ENCODE measurements around the gene CDHR3.

The CDHR3 gene

GRCh38 chr7:105926131-105926530, 36.9 kb upstream of the CDHR3 start:
- Histone ChIP-seq H3K4me1 (ENCODE audit: insufficient read depth, low read length, poor library complexity, severe bottlenecking) (no peaks in the 10 kb centered on the region), H3F3A (ENCODE audit: low read depth) (no peaks in the 10 kb centered on the region), H2AFZ (ENCODE audit: low read length) (no peak overlapping the region), H3K9me3 (ENCODE audit: insufficient read depth, low read depth, low read length) (no peaks in the 10 kb centered on the region), H3K4me2 (ENCODE audit: low read depth, low read length, poor library complexity, severe bottlenecking) (no peak overlapping the region), H3K4me3 (ENCODE audit: low read length, poor library complexity, severe bottlenecking) (no peak overlapping the region), H3K9ac (ENCODE audit: low read depth, low read length, poor library complexity, severe bottlenecking) (no peak overlapping the region), H4K20me1 (ENCODE audit: insufficient read depth, low read length, poor library complexity, severe bottlenecking) (no peaks in the 10 kb centered on the region), H3K9me2 (replicated peaks; ENCODE audit: low read depth, low read length) (no peaks in the 10 kb centered on the region), H3K36me3 (ENCODE audit: insufficient read depth, low read length) (no peaks in the 10 kb centered on the region), H3K27me3 (ENCODE audit: insufficient read depth, low read length, poor library complexity, severe bottlenecking) (no peaks in the 10 kb centered on the region), H3K79me2 (ENCODE audit: insufficient read depth, low read length) (no peaks in the 10 kb centered on the region)
- TF ChIP-seq, protein P1, sequence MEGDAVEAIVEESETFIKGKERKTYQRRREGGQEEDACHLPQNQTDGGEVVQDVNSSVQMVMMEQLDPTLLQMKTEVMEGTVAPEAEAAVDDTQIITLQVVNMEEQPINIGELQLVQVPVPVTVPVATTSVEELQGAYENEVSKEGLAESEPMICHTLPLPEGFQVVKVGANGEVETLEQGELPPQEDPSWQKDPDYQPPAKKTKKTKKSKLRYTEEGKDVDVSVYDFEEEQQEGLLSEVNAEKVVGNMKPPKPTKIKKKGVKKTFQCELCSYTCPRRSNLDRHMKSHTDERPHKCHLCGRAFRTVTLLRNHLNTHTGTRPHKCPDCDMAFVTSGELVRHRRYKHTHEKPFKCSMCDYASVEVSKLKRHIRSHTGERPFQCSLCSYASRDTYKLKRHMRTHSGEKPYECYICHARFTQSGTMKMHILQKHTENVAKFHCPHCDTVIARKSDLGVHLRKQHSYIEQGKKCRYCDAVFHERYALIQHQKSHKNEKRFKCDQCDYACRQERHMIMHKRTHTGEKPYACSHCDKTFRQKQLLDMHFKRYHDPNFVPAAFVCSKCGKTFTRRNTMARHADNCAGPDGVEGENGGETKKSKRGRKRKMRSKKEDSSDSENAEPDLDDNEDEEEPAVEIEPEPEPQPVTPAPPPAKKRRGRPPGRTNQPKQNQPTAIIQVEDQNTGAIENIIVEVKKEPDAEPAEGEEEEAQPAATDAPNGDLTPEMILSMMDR (conservative IDR thresholded peaks at IDR 0.05; ENCODE audit: low read length): no peak
- TF ChIP-seq EZH2phosphoT487 (IDR thresholded peaks at IDR 0.05; ENCODE audit: borderline replicate concordance): no peak

GRCh38 chr7:105931179-105931578, 31.9 kb upstream of the CDHR3 start:
- TF ChIP-seq, protein P1 (conservative IDR thresholded peaks at IDR 0.05; ENCODE audit: low read length): no peak
- TF ChIP-seq EZH2phosphoT487 (IDR thresholded peaks at IDR 0.05; ENCODE audit: borderline replicate concordance): no peak
- H3K9ac ChIP-seq (ENCODE audit: low read depth, low read length, poor library complexity, severe bottlenecking): no peak overlapping the region
- no peaks in the 10 kb centered on the region for H3K79me2 ChIP-seq (ENCODE audit: insufficient read depth, low read length)
- H3K4me3 ChIP-seq (ENCODE audit: low read length, poor library complexity, severe bottlenecking): no peak overlapping the region
- H3K4me1 ChIP-seq (ENCODE audit: insufficient read depth, low read length, poor library complexity, severe bottlenecking): no peaks in the 10 kb centered on the region
- no peaks in the 10 kb centered on the region for H3K9me3 ChIP-seq (ENCODE audit: insufficient read depth, low read depth, low read length)
- H3K4me2 ChIP-seq (ENCODE audit: low read depth, low read length, poor library complexity, severe bottlenecking): no peak overlapping the region
- no peak overlapping the region for H2AFZ ChIP-seq (ENCODE audit: low read length)
- H3K36me3 ChIP-seq (ENCODE audit: insufficient read depth, low read length): no peaks in the 10 kb centered on the region
- peaks cover 5% of the 10 kb centered on the region for H3K27me3 ChIP-seq (ENCODE audit: insufficient read depth, low read length, poor library complexity, severe bottlenecking)
- H4K20me1 ChIP-seq (ENCODE audit: insufficient read depth, low read length, poor library complexity, severe bottlenecking): no peaks in the 10 kb centered on the region
- H3F3A ChIP-seq (ENCODE audit: low read depth): no peaks in the 10 kb centered on the region
- H3K9me2 ChIP-seq (replicated peaks; ENCODE audit: low read depth, low read length): no peaks in the 10 kb centered on the region

GRCh38 chr7:105932835-105933477, 30.1 kb upstream of the CDHR3 start:
- Histone ChIP-seq H3F3A (ENCODE audit: low read depth) (no peaks in the 10 kb centered on the region), H3K36me3 (ENCODE audit: insufficient read depth, low read length) (no peaks in the 10 kb centered on the region), H3K4me3 (ENCODE audit: low read length, poor library complexity, severe bottlenecking) (no peak overlapping the region), H2AFZ (ENCODE audit: low read length) (no peak overlapping the region), H3K9ac (ENCODE audit: low read depth, low read length, poor library complexity, severe bottlenecking) (no peak overlapping the region), H3K79me2 (ENCODE audit: insufficient read depth, low read length) (no peaks in the 10 kb centered on the region), H3K27me3 (ENCODE audit: insufficient read depth, low read length, poor library complexity, severe bottlenecking) (peaks cover 5% of the 10 kb centered on the region), H3K9me3 (ENCODE audit: insufficient read depth, low read depth, low read length) (no peaks in the 10 kb centered on the region), H3K4me2 (ENCODE audit: low read depth, low read length, poor library complexity, severe bottlenecking) (no peak overlapping the region), H3K4me1 (ENCODE audit: insufficient read depth, low read length, poor library complexity, severe bottlenecking) (no peaks in the 10 kb centered on the region), H4K20me1 (ENCODE audit: insufficient read depth, low read length, poor library complexity, severe bottlenecking) (no peaks in the 10 kb centered on the region), H3K9me2 (replicated peaks; ENCODE audit: low read depth, low read length) (no peaks in the 10 kb centered on the region)
- TF ChIP-seq, protein P1 (conservative IDR thresholded peaks at IDR 0.05; ENCODE audit: low read length): no peak
- TF ChIP-seq EZH2phosphoT487 (IDR thresholded peaks at IDR 0.05; ENCODE audit: borderline replicate concordance): no peak

Measured in Loucy (cell line).